NCI-H187 treated with DMSO at 0.1 percent for 48 hours (cell line): ENCODE data around the gene FAM149A.

ENCODE experiments used
- DNase-seq: peaks from one replicate; lab custom pipeline; 2025; lab: John Stamatoyannopoulos, UW

Gene FAM149A

DNA sequence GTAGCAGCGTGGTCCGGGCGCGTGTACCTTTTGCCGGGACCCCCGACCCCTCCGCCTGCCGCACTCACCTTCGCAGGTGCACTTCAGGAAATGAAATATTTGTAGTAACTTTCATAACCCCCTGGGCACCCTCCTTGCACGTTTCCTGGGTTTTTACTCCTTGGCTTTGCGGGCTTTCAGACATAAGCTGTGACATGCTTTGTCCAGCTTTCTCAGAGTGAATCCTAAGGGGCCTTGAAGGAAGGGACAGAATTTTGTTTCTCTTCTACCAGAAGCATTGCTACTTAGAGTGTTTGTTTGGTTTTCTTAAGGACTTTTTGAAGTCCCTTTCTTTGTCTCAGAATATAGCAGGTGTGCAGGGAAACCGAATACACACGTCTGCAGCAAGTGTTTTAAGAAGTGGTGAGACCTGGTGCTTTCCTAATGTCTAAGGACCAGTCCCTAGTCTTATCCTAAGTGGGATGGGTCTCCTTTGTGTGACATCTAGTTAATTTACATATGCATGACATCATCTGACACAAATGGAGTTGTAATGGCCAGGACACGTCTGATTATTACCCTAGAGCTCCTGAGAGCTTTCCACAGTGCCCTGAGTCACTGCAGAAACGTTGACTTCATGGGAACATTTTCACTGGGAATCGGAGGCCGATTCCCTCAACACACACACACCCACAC is 1.3 kb downstream of the FAM149A start:
- DNase-seq = no peak

DNA sequence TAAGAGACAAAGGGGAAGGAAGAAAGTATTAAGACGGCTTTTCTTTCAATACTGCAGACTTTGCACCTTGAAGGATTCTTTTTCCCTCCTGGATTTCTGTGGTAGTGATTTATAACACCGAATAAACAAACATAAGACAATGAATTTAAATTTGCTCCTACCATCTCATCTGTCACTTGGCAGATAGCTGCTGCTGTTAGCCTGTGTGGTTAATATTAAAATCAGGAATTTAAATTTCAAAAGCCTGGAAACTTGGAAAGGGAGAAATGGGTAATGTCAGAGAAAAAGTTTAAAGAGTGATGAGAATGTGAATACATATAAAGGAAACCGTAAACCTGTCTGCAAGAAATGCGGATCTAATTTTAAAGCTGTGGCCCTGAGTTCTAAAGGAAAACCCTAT is 3.4 kb downstream of the FAM149A start:
- no peak for DNase-seq

DNA sequence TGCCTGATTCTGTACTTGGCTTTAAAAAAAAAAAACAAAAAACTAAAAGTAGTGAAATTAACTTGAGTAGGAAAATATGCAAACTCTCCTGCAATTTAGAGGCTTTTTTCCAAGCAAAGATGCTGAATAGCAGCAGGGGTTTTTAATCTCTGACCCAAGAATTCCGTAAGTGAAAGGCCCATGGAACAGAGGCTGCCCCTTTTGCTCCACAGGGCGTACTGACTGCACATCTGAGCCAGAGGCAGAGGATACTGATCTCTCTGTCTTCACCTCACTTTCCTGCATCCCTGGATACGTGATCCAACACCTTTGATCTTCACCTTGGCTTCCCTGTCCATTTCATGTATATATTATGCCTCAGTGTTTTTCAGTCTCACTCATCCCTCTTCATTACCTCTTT is 3.9 kb downstream of the FAM149A start:
- DNase-seq = no peak

DNA sequence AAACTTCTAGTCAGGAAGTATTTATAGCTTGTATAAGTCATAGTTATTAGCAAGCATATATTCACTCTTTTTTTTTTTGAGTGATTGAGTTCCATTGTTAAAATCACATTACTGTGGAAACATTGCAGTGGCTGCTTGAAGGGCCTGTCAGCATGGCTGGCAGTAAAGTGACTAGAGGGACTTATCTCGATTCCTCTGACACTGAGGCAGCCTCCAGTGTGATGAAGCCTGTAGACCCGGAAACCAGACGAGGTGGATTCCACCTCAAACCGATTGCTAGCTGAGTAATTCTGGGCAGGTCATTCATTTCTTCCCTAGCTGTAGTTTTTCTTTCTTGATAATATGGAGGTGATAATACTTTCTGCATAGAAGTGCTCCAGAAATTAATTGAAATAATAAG is 4.7 kb downstream of the FAM149A start:
- no peak for DNase-seq

DNA sequence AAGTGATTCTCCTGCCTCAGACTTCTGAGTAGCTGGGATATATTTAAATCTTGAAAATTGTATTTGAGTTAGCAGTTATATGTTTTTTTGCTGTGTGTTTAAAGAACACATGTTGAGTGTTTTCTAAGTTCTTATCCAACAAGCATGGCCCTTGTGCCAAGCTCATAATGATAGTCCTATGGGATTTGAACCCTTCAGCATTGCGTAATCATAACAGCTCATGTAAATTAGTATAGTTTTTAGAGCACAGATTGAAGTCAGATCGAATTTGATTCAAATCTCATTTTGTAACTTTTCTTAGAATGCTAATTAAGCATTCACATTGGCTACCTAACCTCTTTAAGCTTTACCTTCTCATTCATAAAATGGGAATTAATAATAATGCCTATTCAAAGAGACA is 12.2 kb downstream of the FAM149A start:
- no peak for DNase-seq

DNA sequence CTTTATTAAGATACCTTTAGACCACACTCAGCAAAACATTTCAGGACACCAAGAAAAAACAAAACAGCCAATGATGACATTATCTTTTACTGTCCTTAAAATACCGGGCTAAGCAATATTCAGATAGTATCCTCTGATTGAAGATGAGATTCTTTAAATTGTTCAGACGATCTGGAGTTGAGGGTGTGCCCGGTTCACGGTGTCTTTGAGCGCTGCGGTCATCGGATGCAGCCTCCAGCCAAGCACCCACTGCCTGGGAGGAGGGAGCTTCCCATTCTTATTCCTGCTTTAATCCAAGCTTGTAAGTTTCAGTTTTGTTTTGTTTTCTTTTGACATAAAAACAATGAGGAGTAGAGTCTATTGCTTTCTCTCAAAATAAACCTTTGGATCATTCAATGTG is 14.1 kb downstream of the FAM149A start:
- DNase-seq = no peak

DNA sequence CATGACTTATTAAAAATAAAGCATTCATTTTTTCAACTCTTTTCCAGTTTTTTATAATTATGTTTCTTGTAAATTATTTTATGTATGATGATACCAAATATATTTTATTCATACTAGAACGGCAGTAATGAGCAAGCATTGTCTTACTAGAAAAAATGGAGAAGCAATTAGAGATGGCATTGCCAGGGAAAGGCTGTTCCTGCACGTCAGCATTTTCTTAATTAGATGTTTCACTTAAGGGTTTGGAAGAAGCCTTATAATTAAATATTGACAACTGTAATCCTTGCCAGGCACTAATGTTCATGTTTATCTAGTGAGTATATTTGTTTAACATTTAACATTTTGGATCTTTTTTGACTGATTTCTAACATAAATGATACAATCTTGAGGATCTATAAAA is 16.6 kb downstream of the FAM149A start:
- DNase-seq = no peak

DNA sequence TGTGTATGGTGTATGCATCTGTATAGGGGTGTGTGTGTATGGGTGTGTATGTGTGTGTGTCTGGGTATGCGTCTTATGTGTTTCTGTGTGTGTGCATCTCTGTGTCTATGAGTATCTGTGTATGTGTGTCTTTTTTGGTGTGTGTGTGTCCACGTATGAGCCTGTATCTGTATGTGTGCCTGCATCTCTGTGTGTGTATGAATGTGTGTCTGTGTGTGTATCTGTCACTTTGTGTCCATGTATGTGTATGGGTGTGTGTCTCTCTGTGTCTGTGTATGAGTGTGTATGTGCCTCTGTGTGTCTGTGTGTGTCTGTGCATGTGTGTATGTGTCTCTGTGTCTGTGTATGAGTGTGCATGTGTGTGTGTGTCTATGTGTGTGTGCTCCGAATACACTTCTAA is 24.3 kb downstream of the FAM149A start:
- no peak for DNase-seq

DNA sequence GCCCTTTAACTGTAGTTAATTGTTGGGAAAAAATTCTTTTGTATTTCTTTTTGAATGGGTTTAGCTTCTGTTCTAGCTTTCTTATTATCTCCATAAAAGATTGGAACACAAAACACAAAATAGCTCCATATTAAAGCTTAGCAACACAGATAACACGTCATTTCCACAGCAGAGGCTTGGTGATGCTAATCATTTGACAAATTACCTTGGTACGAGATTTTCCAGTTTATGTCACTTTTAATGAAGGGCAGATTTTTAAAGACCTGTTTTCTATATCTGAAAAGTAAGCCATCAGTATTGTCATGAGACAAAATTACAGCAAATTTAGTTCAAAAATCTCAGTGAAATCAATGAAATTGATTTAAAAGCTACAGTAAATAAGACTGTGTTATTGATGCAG is 27.4 kb downstream of the FAM149A start:
- DNase-seq = no peak

DNA sequence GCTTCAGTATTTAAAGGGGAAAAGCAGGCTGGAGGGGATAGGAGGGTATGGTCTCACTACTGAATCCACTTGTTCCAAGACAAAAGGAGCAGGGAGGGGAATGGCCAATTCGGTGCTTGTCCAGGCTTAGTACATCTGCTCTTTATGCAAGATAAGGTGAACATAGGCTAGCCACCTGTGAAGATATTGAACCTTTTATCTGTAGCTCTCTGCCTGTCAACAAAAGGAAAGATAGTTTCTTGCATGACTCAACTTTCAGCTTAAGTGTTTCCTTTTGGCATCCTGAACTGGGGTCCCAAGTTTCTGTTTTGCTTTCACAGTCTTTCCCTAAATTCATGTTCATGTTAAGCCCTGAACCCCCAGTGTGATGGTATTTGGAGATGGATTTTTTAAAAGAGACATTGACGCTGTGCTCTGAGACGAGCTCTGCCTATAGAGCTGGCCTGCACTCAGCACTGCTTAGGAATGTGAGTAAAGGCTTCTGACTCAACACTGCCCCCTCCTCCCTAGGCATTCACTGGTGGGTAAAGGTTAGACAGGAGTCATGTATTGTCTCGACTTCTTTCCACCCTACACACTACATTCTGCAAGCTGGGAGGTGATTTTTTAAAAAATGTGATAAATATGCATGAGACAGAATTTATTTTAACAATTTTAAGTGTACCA is 28.2 kb downstream of the FAM149A start:
- no peak for DNase-seq

DNA sequence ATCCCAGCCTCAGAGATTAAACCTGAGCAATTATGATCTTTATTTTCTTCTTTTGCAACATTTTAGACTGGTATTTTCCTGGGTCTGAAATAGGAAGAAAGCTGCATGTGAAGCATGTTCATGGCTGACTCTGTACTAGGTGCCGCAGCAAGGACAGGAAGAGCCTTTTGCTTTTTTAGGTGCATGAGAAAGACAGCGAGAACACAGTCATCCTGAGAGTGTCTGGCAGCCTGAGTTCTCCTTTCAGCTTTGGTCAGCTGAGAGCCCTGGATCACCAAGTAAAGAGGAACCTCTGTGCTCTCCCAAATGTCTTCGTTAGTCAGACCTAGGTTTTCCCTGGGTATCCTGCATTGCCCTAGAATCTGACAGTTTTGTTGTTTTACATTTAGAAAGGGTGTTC is 29.8 kb downstream of the FAM149A start:
- DNase-seq = no peak

DNA sequence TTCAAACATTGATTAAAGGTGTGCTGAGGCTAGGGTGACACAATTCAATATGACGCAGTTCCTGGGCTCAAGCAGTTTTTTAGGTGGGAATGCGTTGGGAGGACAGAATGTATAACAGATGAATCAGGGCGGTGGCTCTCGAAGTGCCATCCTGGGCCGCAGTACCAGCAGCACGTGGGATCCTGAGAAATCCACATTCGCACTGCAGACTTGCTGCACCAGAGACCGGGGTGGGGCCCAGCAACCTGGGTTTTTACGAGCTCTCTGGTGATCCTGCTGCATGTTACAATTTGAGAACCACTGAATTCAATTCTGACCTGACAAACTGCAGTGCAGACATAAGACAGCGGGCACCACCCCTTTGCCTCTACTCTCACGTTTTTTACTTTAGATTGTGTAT is 30.4 kb downstream of the FAM149A start:
- DNase-seq = no peak

DNA sequence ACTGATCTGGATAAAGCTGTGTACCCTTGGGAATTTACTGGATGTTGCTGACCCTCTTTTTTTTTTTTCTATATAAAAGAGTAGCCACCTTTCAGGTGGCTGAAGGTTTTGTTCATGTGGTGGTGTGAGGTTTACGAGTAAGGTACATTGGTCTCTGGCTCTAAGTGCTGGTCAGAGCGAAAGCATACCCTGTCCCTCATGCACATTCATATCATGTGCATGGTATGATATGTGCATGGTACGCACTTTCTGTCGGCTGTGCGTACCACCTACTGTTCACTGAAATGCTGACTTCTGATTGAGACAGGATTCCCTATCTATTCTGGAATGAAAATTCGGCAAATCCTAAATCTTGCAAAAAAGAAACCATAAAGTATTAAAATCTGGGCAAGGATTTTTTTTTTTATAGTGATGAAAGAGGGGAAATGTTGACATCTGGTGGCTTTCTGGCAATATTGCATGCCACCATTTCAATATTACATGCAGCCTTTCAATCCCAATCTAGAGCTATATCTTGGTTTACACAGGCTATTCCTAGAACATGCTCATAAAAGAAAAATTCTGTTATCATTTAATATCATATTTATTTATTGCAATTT is 32.8 kb downstream of the FAM149A start:
- DNase-seq = no peak

DNA sequence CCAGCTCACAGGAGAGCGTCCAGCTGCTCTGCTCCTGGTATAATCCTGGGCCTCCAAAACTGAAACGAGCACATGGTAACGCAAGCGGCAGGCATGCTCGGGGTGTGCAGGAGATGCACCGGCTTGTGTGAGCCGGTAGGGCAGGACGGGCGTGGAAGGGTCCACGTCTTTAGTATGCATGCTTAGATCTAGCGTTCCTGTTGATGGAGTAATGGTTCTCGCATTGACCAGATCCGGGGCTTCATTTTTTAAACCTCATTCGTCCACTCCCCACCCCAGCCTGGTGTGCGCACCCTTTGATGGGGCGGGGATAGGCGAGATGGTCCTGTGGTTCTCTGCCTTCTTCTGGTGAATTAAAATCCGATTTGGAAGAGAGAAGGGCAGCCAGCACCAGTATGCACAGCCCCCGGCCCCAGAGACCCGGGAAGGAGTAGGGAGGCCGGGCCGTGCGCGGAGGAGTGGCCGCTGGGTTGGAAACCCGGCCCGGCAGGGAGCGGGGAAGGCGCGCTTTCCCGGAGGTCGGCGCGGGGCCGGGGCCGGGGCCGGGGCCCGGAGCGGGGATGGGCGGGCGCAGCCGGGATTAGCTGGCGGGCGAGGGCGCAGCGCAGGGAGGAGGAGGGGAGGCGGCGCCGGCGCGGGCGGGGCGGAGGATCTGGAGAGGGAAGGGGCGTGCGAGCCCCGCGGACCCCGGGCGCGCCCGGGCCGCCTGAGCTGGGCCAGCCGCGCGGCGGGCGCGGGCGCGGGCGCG is 39.9 kb downstream of the FAM149A start:
- DNase-seq = no peak

DNA sequence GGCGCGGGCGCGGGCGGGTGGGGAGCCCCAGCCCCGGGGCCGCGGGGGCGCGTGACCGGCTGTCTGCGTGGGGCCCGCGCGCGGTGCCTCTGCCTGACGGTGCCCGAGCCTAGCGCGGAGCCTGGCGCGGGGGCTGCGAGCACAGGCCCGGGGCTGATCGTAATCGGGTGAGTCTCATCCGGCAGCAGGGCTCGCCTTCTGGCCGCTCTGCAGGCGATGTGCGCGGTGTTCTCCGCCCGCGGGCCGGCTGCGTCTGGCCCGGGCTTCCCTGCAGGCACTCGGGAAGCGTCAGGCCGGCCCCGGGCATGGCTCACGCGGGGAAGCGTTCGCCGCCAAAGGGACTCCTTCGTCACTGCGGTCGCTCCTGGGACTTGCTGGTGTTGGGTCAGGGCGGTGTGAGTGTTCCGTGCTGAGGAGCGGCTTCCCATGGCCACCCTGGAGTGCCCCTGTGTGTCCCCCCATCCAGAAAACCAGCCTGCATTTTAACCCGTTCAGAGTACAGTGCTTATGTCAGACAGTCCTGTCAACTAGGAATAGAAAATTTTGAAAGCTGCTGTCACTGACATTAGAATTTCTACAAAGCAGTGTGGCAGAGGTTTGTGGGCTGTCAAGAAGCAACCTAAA is 40.6 kb downstream of the FAM149A start:
- no peak for DNase-seq

DNA sequence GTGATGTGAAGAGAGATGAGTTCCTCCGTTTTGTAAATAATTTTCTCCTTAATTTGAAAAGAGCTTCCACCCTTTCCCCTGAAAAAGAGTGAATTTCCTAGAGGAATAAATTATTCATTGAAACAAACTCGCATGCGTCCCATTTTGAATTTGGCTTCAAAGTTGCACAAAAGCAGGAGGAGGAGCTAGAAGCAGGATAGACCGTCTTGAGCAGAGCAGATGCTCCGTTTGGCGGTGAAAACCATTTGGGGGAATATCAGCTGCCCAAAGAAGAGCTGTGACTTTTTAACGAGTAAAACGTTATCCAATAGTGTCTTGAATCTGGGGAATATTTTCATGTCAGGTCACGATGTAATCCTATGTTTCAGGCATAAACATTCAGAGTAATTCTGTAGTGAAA is 42.0 kb downstream of the FAM149A start:
- no peak for DNase-seq

DNA sequence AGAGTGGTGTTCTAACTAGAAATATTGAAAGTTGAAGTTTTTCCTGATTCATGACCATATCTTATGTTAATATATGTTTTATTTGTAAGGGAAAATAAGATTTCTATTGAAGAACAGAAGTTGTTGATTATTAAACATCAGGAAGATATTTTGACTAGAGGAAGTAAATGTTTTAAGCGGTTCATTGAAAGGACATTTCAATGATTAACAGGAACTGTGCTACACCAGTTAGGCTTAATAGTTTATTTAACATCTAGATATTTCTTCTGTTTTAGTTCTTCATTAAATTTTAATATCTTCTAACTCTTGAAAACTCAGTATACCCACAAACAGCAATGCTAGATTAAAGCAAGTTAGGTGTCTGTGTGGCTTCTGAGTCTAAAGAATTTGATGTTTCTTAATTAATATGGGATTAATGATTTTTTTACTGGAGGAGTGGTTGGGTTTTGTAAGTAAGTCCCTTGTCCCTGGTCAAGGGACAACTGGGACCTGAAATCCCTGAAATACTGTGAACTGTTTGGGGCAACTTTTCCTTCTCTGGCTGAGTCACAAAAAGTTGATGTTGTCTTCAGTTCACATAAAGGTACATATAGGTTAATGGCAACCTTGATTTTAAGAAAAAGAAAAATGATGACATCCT is 44.0 kb downstream of the FAM149A start:
- no peak for DNase-seq

DNA sequence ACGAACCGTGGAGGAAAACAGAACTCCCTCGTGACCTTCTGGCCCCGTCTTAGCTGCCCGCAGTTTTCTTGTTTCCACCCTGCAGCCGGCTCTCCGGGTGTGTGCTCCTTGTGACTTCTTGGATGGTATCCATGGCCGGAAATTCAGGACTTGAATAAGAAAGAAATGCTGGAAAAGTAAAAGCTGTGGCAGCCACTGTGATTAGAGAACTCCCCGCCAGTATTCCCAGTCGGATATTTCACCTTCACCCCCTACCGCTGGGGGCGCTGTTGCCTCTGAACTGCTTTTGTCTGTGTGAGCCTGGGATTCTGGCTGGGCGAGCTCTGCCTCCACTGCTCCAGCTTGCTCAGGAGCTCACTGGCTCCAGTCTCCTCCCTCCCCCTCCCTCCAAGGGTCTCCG is 45.4 kb downstream of the FAM149A start:
- DNase-seq = no peak

DNA sequence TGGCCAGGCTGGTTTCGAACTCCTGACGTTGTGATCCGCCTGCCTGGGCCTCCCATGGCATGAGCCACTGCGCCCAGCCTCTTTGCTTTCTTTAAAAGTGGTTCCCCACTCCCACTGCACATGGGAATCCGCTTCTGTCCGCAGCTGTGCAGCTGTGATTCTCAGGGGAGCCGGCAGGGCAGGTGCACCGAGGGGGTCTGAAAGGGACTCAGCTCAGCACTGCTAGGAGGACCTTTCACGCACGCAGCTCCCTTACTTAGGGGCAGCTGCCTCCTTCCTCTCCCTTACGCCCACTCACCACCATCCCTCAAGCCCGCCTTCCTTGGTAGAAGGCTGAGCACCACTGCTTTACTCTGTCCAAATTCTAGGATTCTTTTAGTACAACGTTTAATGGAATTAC is 46.4 kb downstream of the FAM149A start:
- no peak for DNase-seq

DNA sequence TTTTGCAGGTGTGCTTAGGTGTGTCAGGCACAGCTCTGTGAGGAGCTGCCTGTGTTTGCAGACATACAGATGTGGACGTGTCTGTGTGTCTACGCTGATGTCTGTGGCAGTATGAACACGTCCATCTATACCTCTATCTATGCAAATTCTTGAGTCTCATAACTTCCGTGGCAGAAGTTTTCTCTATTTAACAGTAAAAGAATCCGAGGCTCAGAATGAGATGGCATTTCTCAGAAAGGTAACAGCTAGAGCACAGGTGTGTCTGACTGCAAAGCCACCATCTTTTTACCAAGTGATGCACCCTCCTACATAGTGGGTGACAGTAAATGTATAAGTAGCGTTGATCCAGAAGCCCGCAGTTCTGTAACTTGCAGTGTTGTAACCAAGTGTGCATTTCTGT is 47.0 kb downstream of the FAM149A start:
- no peak for DNase-seq

DNA sequence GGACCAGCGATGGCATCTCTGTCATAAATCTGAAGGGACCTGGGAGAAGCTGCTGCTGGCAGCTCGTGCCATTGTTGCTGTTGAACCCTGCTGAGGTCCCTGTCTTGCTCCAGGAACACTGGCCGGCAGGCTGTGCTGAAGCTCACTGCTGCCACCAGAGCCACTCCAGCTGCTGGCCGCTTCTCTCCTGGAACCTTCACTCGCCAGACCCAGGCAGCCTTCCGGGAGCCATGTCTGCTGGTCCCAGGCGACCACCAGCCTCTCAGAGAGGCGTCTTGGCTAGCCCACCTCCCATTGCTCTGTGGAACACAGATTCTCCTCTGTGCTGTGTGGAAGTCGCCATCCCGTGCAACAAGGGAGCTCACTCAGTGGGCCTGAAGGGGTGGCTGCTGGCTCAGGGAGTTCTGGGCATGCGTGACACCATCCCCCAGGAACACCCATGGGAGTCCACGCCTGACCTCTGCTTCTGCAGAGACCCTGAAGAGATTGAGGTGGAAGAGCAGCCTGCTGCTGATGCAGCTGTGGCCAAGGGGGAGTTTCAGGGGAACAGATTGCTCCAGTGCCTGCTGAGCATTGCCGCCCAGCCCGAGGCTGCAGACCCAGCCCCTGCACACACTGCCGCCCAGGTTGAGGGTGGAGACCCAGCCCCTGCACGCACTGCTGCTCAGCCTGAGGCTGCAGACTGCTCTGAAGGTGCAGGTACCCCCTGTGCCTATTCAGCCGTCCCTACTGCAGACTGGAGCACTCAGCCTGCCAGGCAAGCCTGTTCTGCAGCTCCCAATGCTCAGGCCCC is 53.7 kb downstream of the FAM149A start:
- DNase-seq = no peak
